ENCODE data around the gene SRGAP3. TPM values are rescaled to one million over a fixed set of nuclear protein-coding genes. Genes with fewer than 3 reads are reported as not detected.

Gene SRGAP3
- total RNA-seq, 4 donors from 2014 or later, result 14.7 to 58.9 (median 18.7) TPM

DNA sequence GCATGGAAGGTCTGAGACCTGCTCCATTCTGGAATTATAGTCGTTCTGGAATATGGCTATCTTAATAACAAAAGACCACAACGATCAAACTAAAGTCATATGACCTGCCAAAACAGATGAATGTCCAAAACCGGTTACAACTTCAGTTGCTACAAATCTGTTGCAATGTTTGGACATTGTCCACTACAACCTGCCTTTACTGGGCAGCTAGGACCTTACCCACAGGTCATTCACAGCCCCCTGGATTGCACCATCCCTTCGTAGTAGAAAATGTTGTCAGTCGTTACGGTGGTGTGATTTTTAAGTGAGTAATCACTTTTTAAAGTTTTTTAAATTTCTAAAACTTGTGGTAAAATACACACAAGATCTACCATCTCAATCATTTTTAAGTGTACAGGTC lies 22.5 kb upstream of the SRGAP3 start:
- no peak for DNase-seq
- Histone ChIP-seq H3K4me3 (replicated peaks in 1 of 3) (no peak overlapping the region), H3K4me1 (peaks cover 0 to 6% of the 10 kb centered on the region in 2 donors), H3K36me3 (no peaks in the 10 kb centered on the region), H3K27me3 (no peaks in the 10 kb centered on the region), H3K27ac (no peak overlapping the region), H3K9me3 (no peaks in the 10 kb centered on the region)
- intact Hi-C loops (cut with DNase I), result no loop called here
- TF ChIP-seq POLR2A (IDR thresholded peaks at IDR 0.05), result no peak
- TF ChIP-seq, protein P1, sequence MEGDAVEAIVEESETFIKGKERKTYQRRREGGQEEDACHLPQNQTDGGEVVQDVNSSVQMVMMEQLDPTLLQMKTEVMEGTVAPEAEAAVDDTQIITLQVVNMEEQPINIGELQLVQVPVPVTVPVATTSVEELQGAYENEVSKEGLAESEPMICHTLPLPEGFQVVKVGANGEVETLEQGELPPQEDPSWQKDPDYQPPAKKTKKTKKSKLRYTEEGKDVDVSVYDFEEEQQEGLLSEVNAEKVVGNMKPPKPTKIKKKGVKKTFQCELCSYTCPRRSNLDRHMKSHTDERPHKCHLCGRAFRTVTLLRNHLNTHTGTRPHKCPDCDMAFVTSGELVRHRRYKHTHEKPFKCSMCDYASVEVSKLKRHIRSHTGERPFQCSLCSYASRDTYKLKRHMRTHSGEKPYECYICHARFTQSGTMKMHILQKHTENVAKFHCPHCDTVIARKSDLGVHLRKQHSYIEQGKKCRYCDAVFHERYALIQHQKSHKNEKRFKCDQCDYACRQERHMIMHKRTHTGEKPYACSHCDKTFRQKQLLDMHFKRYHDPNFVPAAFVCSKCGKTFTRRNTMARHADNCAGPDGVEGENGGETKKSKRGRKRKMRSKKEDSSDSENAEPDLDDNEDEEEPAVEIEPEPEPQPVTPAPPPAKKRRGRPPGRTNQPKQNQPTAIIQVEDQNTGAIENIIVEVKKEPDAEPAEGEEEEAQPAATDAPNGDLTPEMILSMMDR (IDR thresholded peaks at IDR 0.05), result no peak
- WGBS, 2 donors, result 67 to 69% methylated on average over 6 of the region's 6 CpGs

DNA sequence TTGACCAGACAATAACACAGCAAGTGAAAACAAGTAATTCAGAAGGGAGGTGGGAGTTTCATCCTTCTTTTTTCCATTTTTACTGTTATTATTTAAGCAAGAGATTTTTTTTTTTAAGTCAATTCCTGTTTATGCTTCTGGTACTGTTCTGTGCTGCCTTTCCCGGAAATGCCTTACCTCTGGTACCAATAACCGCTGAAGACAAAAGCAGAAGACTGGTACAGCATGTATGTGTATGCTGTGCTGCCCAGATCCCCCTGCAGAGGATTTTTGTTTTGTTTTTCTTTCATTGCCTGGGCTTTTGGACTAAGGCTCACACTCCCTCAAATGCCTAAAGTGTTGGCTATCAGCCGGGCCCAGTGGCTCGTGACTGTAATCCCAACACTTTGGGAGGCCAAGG lies 21.3 kb upstream of the SRGAP3 start:
- H3K9me3 ChIP-seq, result no peaks in the 10 kb centered on the region
- H3K27me3 ChIP-seq, result no peaks in the 10 kb centered on the region
- H3K27ac ChIP-seq, result no peak overlapping the region
- no peak for TF ChIP-seq POLR2A (IDR thresholded peaks at IDR 0.05)
- TF ChIP-seq, protein P1 (IDR thresholded peaks at IDR 0.05), result no peak
- H3K4me1 ChIP-seq, result peaks cover 0 to 6% of the 10 kb centered on the region in 2 donors
- WGBS, 2 donors, result 70 to 71% methylated on average over 4 of the region's 4 CpGs
- no peak overlapping the region for H3K4me3 ChIP-seq (replicated peaks in 1 of 3)
- intact Hi-C loops (cut with DNase I), result no loop called here
- no peaks in the 10 kb centered on the region for H3K36me3 ChIP-seq
- no peak for DNase-seq

DNA sequence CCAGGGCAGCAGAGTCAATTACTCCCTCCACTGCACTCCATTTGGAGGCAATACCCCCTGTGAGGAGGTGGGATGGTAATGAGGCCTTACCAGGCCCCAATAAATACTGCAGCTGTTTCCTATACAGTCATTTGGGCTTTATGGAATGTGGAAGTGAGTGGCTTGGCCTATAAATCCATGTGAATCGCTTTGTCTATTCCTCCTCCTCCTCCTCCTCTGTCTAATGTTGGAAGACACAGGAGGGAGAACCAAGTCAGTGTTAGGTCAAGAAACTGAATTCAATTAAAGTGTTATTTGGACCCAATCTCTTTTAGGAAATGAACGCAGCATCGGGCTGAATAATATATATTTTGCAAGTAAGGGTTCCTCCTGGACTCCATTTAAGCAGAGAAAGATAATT lies 17.3 kb upstream of the SRGAP3 start:
- WGBS, 2 donors, result 82 to 89% methylated on average over 3 of the region's 3 CpGs

DNA sequence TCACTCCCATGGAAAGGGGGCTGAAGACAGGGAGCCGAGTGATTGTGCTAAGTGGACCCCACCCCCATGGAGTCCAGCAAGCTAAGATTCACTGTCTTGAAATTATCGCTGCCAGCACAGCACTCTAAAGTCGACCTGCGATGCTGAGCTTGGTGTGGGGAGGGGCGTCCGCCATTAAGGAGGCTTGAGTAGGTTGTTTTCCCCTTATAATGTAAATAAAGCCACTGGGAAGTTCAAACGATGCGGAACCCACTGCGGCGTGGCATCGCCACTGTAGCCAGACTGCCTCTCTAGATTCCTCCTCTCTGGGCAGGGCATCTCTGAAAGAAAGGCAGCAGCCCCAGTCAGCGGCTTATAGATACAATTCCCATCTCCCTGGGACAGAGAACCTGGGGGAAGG lies 10.9 kb upstream of the SRGAP3 start:
- H3K27ac ChIP-seq, result no peak overlapping the region

More for the DNA sequence above, 17.3 kb upstream of the SRGAP3 start:
- intact Hi-C loops (cut with DNase I), result no loop called here
- H3K36me3 ChIP-seq, result no peaks in the 10 kb centered on the region
- DNase-seq, result no peak
- H3K27ac ChIP-seq, result no peak overlapping the region
- H3K4me3 ChIP-seq (replicated peaks in 1 of 3), result no peak overlapping the region
- no peak for TF ChIP-seq POLR2A (IDR thresholded peaks at IDR 0.05)
- TF ChIP-seq, protein P1 (IDR thresholded peaks at IDR 0.05), result no peak
- no peaks in the 10 kb centered on the region for H3K27me3 ChIP-seq
- H3K9me3 ChIP-seq, result no peaks in the 10 kb centered on the region
- H3K4me1 ChIP-seq, result peaks cover 0 to 6% of the 10 kb centered on the region in 2 donors

DNA sequence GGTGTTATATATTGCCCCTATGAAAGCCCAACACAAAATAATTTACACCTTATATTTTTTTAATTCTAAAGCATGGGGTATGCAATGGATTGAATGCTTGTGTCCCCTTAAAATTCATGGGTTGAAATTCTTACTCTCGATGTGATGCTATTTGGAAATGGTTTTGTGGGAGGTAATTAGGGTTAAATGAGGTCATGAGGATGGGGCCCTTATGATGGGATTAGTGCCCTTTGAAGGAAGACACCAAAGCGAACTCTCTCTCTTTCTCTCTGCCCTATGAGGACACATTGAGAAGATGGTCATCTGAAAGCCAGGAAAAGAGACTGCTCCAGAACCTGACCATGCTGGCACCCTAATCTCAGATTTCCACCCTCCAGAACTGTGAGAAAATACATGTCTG lies 7.6 kb upstream of the SRGAP3 start:
- 95 to 100% methylated on average over 2 of the region's 2 CpGs for WGBS, 2 donors
- intact Hi-C loops (cut with DNase I), result no loop called here
- Histone ChIP-seq H3K4me1 (peaks cover 4 to 15% of the 10 kb centered on the region in 2 donors), H3K4me3 (replicated peaks in 1 of 3) (no peak overlapping the region), H3K36me3 (no peaks in the 10 kb centered on the region), H3K27ac (no peak overlapping the region), H3K27me3 (no peaks in the 10 kb centered on the region), H3K9me3 (no peaks in the 10 kb centered on the region)
- TF ChIP-seq POLR2A (IDR thresholded peaks at IDR 0.05), result no peak
- TF ChIP-seq, protein P1 (IDR thresholded peaks at IDR 0.05), result no peak
- DNase-seq, result no peak

More for the DNA sequence above, 10.9 kb upstream of the SRGAP3 start:
- intact Hi-C loops (cut with DNase I), result no loop called here
- no peaks in the 10 kb centered on the region for H3K9me3 ChIP-seq
- no peak for TF ChIP-seq POLR2A (IDR thresholded peaks at IDR 0.05)
- TF ChIP-seq, protein P1 (IDR thresholded peaks at IDR 0.05), result no peak
- no peak overlapping the region for H3K4me3 ChIP-seq (replicated peaks in 1 of 3)
- no peaks in the 10 kb centered on the region for H3K27me3 ChIP-seq
- no peaks in the 10 kb centered on the region for H3K36me3 ChIP-seq
- DNase-seq, result no peak
- H3K4me1 ChIP-seq, result peaks cover 0 to 2% of the 10 kb centered on the region in 2 donors
- WGBS, 2 donors, result 50 to 62% methylated on average over 12 of the region's 12 CpGs
